Urinary bladder (tissue), 4 donors: Measurements from ENCODE around the gene DACT2. TPM values are rescaled to one million over a fixed set of nuclear protein-coding genes. Genes with fewer than 3 reads are reported as not detected.

ENCODE experiments used
- DNase-seq: peaks from one replicate; pipeline ENCODE4 v3.0.0-alpha.2; 2015; ENCODE audit errors: extremely low spot score
- H3K27ac ChIP-seq: one replicate; pipeline ENCODE4 v1.5.1; 2013; ENCODE audit warnings: low read depth, mild to moderate bottlenecking, moderate library complexity
- H3K36me3 ChIP-seq: one replicate; pipeline ENCODE4 v1.6.1; 2013; ENCODE audit warnings: mild to moderate bottlenecking, moderate library complexity; ENCODE audit not compliant: insufficient read depth
- H3K4me1 ChIP-seq: one replicate; pipeline ENCODE4 v1.6.1; 2013; ENCODE audit warnings: mild to moderate bottlenecking, moderate library complexity; ENCODE audit not compliant: insufficient read depth
- H3K4me3 ChIP-seq: one replicate; pipeline ENCODE4 v1.5.1; 2013; ENCODE audit warnings: low read depth, low read length
- WGBS: extraction: QIAGEN DNeasy Blood & Tissue Kit; methylation state at CpG from one replicate; pipeline ENCODE4 v1.1.7; 2013; 5-methylcytosine and 5-hydroxymethylcytosine counted together
- polyA plus RNA-seq: library from polyadenylated mRNA; stranded (reverse); fragments of 200-250 nt; gene quantifications from one replicate; pipeline ENCODE4 v1.2.3, GENCODE V29; 2013
- total RNA-seq: library from RNA; depleted of rRNA; stranded (reverse); fragments of >200 nt; gene quantifications from one replicate; pipeline ENCODE4 v1.2.3, GENCODE V29; 2014
- donor health status: healthy with polysubstance abuse.
- donor health status: healthy.

Gene DACT2
- total and polyA plus RNA-seq, 2 donors, result 0.60 to 4.0 TPM

DNA sequence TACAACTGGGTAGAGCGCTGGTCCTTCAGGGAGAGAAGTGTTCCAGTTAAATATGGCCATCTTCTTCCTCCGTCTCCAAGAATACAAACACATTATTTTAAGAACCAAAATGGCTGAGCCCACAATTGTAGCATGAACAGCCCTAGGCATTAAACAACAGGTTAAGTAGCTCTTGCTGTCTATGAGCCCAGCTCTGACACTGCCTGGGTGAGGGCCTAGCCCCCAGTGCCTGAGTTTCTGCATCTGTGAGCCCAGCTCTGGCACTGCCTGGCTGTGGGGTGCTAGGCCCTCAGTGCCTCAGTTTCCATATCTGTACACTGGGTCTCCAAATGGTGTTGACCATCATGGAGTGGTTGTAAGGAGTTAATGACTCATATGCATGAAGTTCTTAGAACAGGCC lies 24.8 kb upstream of the DACT2 start:
- no peaks in the 10 kb centered on the region for H3K36me3 ChIP-seq
- H3K27ac ChIP-seq, result no peak overlapping the region
- H3K4me1 ChIP-seq, result no peaks in the 10 kb centered on the region
- no peak overlapping the region for H3K4me3 ChIP-seq
- DNase-seq, result no peak
- 95% methylated on average over 2 of the region's 2 CpGs for WGBS

DNA sequence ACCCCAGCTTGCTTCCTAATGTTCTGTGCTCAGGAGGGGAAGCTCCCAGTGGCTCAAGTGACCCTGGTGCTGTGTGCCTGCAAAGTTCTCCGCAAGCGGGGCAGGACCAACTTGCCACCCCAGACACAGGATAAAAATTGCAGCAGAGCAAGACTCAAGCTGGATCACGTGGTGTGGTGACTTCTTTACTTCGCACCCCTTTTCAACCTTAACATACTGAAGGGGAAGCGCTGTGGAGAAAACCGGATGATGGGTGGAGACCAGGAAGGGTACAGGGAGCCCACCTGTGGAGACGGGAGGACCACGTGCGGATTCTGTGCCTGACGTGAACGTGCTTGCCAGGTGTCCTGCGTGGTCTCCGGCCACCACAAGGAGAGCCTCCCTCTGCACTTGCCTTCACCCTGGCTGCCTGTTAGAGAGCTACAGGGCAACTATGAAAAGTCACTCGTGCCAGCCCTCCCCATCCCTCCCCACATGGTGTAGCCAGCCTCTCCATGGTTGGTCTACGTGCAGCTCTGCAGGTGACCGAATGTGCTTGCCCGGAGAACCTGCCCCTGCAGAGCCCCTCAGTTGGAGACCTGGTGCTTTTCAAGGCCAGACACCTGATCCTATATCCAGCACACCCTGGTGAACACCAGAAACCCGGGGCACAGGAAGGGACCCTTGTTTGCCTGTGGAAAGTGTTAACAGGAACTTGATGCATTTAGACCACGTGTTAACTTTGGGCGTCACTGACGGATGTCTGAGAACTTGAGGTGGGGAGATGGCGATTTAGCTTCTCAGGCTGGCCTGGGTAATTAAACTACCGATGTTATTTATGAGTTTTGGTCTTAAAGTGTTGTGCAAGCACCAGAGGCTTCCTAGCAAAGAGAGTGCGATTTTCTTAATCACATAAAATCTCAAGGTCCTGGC lies 23.9 kb upstream of the DACT2 start:
- H3K4me1 ChIP-seq, result no peaks in the 10 kb centered on the region
- 77% methylated on average over 24 of the region's 24 CpGs for WGBS
- no peak overlapping the region for H3K4me3 ChIP-seq
- DNase-seq, result no peak
- no peaks in the 10 kb centered on the region for H3K36me3 ChIP-seq
- H3K27ac ChIP-seq, result no peak overlapping the region

DNA sequence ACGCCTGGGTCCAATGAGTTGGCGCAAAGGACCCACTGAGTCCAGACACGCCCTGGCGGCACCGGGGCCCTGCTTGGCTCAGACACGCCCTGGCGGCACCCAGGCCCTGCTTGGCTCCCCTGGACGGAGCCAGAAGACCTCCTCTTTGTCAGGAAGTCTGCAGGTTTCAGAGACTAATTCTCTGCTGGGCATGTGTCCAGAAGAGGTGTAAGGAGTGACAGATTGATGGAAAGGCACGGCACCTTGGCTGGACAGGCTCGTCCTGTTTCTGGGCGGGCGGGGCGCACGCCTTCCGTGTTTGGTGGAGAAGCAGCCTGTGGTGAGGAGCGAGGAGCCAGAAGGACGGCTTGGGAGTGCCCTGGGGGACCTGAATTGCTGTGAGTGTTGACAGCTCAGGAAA lies 23.1 kb upstream of the DACT2 start:
- no peak overlapping the region for H3K4me3 ChIP-seq
- H3K27ac ChIP-seq, result no peak overlapping the region
- H3K4me1 ChIP-seq, result no peaks in the 10 kb centered on the region
- WGBS, result 66% methylated on average over 17 of the region's 17 CpGs
- H3K36me3 ChIP-seq, result no peaks in the 10 kb centered on the region
- no peak for DNase-seq

DNA sequence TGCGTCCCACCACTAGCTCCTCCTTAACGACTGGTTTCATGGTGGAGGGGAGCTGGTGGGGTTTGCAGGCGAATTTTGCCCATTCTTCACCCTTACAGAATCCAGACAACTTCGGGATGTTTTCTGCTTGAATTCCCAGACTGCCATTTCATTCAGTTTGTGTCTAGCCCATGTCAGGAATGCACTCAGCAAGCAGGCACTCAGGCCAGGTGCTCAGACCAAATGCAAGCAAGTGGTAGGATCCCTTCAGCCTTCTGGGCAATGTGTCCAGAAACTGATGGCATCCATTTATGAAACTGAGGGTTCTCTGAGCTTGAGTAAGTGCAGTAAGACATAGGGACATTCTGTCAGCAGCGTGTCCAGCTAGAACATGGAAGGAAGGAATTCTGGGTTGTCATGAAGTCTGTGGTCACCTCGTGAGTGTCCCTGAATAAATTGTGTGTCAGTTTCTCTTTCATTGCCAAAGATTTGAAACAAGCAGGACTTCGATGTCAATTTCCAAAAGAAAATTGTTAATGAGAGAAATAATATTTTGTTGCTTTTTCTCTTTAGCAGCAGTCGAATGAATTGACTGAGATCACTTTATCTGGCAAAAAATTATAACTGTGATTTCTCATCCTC lies 21.8 kb upstream of the DACT2 start:
- 85% methylated on average over 8 of the region's 8 CpGs for WGBS
- H3K36me3 ChIP-seq, result no peaks in the 10 kb centered on the region
- no peak for DNase-seq
- no peaks in the 10 kb centered on the region for H3K4me1 ChIP-seq
- H3K4me3 ChIP-seq, result no peak overlapping the region
- H3K27ac ChIP-seq, result no peak overlapping the region

DNA sequence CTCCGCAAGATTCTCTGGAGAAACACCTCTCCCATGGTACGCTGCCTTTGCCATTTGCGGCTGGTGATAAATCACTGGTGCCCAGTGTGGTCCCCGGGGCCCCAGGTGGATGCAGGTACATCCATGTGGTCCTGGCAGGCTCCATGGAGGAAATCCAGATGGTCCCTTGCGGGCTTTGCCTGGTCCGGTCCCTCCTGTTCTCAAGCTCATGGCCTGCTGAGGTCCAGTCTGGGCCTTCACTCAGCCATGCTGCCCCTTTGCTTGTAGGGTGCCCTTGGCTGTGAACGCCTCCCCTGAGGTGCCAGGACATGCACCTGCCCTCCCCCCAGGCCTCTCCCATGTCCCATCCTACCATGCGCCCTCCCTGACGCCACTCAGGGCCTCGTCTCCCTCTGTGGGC lies 21.2 kb upstream of the DACT2 start:
- Histone ChIP-seq H3K4me3 (no peak overlapping the region), H3K4me1 (no peaks in the 10 kb centered on the region), H3K27ac (no peak overlapping the region), H3K36me3 (no peaks in the 10 kb centered on the region)
- DNase-seq, result no peak
- WGBS, result 96% methylated on average over 10 of the region's 10 CpGs

DNA sequence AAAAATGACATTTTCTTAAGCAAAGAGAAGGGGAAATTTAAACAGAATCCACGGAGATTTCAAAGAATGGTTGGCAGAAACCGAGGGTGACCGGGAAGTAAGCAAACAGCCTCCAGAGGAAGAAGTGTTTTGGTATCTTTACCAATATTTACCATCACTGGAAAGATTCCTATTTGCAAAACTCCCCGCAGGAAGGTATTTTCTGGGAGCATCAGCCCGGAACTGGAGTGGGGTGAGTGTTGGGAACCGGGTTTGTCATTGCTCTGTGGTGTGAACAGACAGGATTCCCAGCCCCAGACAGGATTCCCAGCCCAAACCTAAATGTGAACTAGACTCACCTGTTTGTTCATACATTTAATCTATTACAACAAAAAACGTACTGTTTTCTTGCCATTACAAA lies 19.2 kb upstream of the DACT2 start:
- no peak overlapping the region for H3K4me3 ChIP-seq
- no peaks in the 10 kb centered on the region for H3K4me1 ChIP-seq
- 75% methylated on average over 7 of the region's 7 CpGs for WGBS

DNA sequence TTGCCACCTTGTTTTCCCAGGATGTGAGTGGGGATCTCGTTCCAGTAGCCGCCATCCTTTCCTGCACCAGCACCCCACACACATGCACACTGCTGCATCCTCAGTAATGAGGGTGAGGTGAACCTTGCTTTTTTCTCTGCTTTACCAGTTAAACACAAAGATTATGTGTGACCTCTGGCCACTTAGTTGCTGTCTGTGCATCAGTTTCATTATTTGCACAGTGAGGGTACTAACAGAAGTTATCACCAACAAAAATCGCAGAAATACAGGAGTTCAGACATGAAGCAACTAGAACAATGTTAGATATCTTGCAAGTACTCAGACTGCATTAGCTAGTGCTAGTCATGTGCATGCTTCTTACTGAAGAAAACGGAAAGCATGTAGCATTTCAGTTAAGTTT lies 17.4 kb upstream of the DACT2 start:
- H3K4me3 ChIP-seq, result no peak overlapping the region
- no peaks in the 10 kb centered on the region for H3K4me1 ChIP-seq
- WGBS, result 57% methylated on average over 4 of the region's 4 CpGs
- H3K27ac ChIP-seq, result no peak overlapping the region
- no peaks in the 10 kb centered on the region for H3K36me3 ChIP-seq
- DNase-seq, result no peak

More for the DNA sequence above, 19.2 kb upstream of the DACT2 start:
- DNase-seq, result no peak
- Histone ChIP-seq H3K36me3 (no peaks in the 10 kb centered on the region), H3K27ac (no peak overlapping the region)

DNA sequence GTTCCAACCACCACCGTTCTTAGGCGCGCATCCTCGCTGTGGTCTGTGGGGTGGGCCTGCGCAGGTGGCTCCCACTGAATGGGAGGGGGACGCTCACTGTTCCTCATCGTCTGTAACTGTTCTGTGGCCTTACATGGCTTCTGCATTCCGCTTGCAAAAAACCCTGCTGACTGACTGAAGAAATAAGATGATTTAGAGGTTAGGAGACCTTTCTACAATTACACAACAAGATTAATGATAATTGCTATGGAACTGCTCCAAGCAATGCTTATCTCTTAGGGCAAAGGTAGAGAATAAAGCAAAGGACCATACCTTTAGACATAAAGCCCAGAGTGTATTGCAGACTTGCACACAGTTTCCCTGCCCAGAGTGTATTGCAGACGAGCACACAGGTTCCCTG lies 14.4 kb upstream of the DACT2 start:
- H3K36me3 ChIP-seq, result no peaks in the 10 kb centered on the region
- 85% methylated on average over 9 of the region's 9 CpGs for whole genome bisulfite sequencing
- H3K4me1 ChIP-seq, result no peaks in the 10 kb centered on the region
- DNase-seq, result no peak
- H3K4me3 ChIP-seq, result no peak overlapping the region
- no peak overlapping the region for H3K27ac ChIP-seq

DNA sequence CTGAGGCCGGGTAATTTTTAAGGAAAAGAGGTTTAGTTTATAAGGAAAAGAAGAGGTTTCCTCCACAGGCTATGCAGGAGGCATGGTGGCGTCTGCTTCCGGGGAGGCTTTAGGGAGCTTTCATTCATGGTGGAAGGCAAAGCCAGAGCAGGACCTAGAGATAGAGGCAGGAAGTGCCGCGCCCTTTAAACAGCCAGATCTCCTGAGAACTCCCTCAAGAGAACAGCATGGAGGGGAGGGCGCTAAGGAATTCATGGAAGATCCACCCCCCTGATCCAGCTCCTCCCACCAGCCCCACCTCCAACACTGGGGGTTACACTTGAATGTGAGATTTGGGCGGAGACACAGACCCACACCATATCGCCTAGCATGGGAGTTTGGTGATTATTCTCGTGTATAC lies 13.9 kb upstream of the DACT2 start:
- 68% methylated on average over 9 of the region's 9 CpGs for WGBS
- H3K36me3 ChIP-seq, result no peaks in the 10 kb centered on the region
- H3K4me1 ChIP-seq, result no peaks in the 10 kb centered on the region
- no peak overlapping the region for H3K27ac ChIP-seq
- no peak overlapping the region for H3K4me3 ChIP-seq
- no peak for DNase-seq

DNA sequence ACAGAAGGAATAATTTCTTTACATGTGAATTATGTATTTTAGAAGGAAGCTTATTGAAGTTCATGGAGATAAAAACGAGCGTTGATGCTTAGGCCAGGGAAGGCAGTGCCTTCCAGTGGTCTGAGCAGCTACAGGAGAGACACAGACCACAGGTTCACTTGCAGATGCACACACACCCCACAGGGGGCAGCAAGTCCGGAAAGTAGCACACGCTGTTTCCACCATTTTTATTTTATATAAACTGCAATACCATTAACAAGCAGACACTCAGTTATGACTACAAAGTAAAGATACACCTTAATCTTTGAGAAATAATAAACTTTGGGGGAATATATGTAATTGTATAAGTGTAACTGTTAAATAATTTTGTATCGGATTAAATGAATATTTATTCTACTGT lies 13.5 kb upstream of the DACT2 start:
- WGBS, result 71% methylated on average over 5 of the region's 5 CpGs
- Histone ChIP-seq H3K4me3 (no peak overlapping the region), H3K27ac (no peak overlapping the region), H3K4me1 (no peaks in the 10 kb centered on the region), H3K36me3 (no peaks in the 10 kb centered on the region)
- no peak for DNase-seq

DNA sequence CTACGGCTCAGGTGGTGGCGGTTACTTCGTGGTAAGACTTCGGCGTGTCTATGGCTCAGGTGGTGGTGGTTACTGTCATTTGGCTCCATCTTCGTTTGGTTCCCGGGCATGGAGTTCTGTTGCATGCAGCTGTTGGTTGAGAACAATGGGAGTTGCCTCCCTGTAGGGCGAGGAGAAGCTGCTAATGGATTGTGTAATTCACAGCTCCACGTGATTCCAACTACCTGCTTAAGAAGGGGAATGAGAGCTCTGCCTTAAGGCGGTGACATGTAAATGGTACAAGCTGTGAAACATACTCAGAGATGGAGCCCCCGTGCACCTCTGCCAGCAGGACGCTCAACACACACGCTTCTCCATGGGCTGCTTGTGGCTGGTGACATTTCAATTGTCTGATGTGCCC lies 12.4 kb upstream of the DACT2 start:
- no peaks in the 10 kb centered on the region for H3K4me1 ChIP-seq
- DNase-seq, result no peak
- no peak overlapping the region for H3K27ac ChIP-seq
- H3K4me3 ChIP-seq, result no peak overlapping the region
- no peaks in the 10 kb centered on the region for H3K36me3 ChIP-seq
- 56% methylated on average over 13 of the region's 13 CpGs for WGBS

DNA sequence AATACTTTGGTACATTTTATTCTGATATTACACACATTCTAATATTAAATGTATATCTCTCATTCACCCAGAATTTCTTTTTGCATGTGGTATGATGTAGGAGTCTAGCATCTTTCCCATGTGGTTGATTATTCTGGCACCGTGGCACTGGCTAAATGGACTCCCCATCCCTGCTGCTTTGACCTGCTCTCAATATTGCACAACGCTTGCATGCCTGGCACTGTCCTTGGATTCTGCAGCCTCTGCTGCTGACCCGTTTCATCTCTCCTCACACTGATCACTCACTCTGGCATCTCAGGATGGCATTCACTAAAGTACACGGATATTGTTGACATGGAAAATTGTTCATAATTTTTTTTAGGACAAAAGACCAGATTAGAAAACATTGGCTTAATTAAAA lies 11.5 kb upstream of the DACT2 start:
- DNase-seq, result no peak
- Histone ChIP-seq H3K4me3 (no peak overlapping the region), H3K27ac (no peak overlapping the region), H3K36me3 (no peaks in the 10 kb centered on the region), H3K4me1 (no peaks in the 10 kb centered on the region)
- 88% methylated on average over 4 of the region's 4 CpGs for WGBS

DNA sequence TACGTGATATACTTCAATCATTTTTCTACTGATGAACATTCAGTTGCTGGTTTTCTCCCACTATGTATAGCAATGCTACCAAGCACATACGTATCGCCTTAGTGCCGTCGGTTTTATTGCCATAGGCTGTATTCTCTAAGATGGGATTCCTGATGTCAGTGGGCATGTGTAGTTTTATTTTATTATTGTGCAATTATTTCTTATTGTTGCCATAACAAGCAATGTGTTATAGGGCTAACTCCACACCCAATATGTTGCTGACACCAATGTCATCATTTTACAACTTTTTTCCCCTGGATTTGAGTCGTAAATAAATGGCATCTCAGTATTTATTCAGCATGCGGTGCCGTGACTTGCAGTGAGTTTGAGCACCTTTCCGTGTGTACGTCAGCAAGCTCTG lies 10.8 kb upstream of the DACT2 start:
- WGBS, result 88% methylated on average over 10 of the region's 10 CpGs
- DNase-seq, result no peak
- H3K27ac ChIP-seq, result no peak overlapping the region
- H3K4me3 ChIP-seq, result no peak overlapping the region
- no peaks in the 10 kb centered on the region for H3K4me1 ChIP-seq
- H3K36me3 ChIP-seq, result no peaks in the 10 kb centered on the region

DNA sequence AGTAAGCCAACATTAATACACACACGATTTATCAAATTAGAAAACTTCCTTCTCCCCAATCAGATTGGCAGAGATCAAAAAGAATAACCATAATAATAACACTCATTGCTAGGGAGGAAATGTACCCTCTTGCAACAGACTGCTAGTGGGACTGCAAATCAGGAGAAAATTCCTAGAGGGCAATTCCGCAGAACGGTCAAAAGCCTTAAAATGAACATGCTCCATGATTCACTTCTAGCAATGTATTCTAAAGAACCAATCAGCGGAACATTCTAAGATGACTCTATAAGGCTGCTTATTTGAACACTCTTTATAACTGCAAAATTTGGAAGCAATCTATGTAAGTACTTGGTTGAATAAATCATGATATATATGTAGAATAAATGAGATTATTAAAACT lies 8.5 kb upstream of the DACT2 start:
- WGBS, result 93% methylated on average over 4 of the region's 4 CpGs
- Histone ChIP-seq H3K4me3 (no peak overlapping the region), H3K36me3 (no peaks in the 10 kb centered on the region), H3K4me1 (no peaks in the 10 kb centered on the region), H3K27ac (no peak overlapping the region)
- DNase-seq, result no peak
